Urinary bladder (tissue), 4 donors: ENCODE results near the gene MACF1. TPM values are rescaled to one million over a fixed set of nuclear protein-coding genes. Genes with fewer than 3 reads are reported as not detected.

Experiments
- DNase-seq: peaks from one replicate; pipeline ENCODE4 v3.0.0-alpha.2; 2015; ENCODE audit errors: extremely low spot score
- H3K27ac ChIP-seq: one replicate; pipeline ENCODE4 v1.5.1; 2013; ENCODE audit warnings: low read depth, mild to moderate bottlenecking, moderate library complexity
- H3K36me3 ChIP-seq: one replicate; pipeline ENCODE4 v1.6.1; 2013; ENCODE audit warnings: mild to moderate bottlenecking, moderate library complexity; ENCODE audit not compliant: insufficient read depth
- H3K4me1 ChIP-seq: one replicate; pipeline ENCODE4 v1.6.1; 2013; ENCODE audit warnings: mild to moderate bottlenecking, moderate library complexity; ENCODE audit not compliant: insufficient read depth
- H3K4me3 ChIP-seq: one replicate; pipeline ENCODE4 v1.5.1; 2013; ENCODE audit warnings: low read depth, low read length
- WGBS: extraction: QIAGEN DNeasy Blood & Tissue Kit; methylation state at CpG from one replicate; pipeline ENCODE4 v1.1.7; 2013; 5-methylcytosine and 5-hydroxymethylcytosine counted together
- polyA plus RNA-seq: library from polyadenylated mRNA; stranded (reverse); fragments of 200-250 nt; gene quantifications from one replicate; pipeline ENCODE4 v1.2.3, GENCODE V29; 2013
- total RNA-seq: library from RNA; depleted of rRNA; stranded (reverse); fragments of >200 nt; gene quantifications from one replicate; pipeline ENCODE4 v1.2.3, GENCODE V29; 2014
- donor health status: healthy with polysubstance abuse.
- donor health status: healthy.

MACF1 gene
- total and polyA plus RNA-seq, 2 donors, result 93.0 to 476 TPM

DNA sequence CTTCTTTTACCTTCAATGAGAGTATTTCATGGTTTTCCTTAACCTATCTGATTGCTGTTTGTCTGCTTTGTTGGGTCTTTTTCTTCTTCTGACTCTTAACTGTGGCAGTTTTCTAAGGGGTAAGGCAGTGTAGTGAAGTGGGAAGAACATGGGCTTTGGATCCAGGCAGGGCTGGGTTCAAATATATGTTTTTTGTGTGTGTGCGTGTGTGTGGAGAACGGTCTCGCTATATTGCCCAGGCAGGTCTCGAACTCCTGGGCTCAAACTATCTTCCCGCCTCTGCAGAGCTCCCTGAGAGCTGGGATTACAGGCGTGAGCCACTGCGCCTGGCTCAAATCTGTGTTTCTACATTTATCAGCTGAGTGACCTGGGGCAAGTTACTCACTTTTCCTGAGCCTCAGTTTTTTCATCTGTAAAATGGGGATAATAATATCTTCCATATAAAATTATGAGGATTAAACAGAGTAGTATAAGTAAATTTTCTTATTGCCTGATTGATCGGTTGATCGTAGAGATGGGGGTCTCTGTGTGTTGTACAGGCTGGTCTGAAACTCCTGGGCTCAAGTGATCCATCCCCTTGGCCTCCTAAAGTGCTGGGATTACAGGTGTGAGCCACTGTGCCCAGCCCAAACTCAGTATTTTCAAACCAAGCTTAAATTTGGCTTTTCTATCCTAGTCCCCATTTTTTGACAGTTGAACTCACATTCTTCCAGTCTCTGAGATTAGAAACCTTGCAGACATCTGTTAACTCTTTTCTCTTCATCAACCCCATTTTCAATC, 36.0 kb upstream of the MACF1 start:
- no peak overlapping the region for H3K4me3 ChIP-seq
- no peaks in the 10 kb centered on the region for H3K36me3 ChIP-seq
- H3K27ac ChIP-seq, result no peak overlapping the region
- 98% methylated on average over 9 of the region's 9 CpGs for WGBS
- DNase-seq, result no peak
- no peaks in the 10 kb centered on the region for H3K4me1 ChIP-seq

DNA sequence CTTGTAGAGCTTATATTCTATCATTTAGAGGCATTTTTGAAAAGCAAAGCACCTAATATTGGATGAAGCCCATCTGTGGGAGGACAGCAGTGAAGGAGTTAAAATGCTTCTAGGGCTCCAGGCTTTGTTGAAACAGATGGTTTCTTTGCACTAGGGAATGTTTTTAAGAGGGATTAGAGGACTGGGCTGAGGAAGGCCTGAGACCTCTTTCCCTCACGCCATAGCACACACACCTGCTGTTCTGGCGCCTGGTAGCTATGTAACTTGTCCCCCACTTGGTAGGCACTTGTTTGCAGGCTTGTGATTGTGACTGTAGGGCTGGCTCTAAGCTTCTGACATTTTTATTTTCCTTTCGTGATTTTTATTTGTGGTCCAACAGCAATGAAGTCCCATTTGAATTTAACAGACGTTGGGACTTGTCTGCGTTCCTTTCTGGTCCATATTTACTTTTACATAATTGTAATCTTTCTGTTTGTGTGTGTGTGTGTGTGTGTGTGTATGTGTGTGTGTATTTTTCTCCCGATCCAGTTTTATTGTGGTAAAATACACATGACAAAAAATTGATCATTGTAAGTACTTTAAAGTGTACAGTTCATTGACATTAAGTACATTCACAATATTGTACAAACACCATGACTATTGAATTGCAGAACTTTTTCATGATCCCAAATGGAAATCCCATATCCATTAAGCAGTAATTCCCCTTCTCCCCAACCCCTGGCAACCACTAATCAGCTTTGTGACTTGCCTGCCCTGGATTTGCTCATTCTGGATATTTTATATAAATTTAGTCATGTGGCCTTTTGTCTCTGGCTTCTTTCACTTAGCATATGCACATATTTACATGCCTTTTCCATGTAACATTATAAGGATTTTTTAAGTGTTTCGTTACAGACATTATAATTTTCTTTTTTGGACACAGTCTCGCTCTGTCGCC, 33.5 kb upstream of the MACF1 start:
- WGBS, result 66% methylated on average over 9 of the region's 9 CpGs
- no peak overlapping the region for H3K27ac ChIP-seq
- H3K36me3 ChIP-seq, result no peaks in the 10 kb centered on the region
- peaks cover 2% of the 10 kb centered on the region for H3K4me1 ChIP-seq
- no peak for DNase-seq
- no peak overlapping the region for H3K4me3 ChIP-seq

DNA sequence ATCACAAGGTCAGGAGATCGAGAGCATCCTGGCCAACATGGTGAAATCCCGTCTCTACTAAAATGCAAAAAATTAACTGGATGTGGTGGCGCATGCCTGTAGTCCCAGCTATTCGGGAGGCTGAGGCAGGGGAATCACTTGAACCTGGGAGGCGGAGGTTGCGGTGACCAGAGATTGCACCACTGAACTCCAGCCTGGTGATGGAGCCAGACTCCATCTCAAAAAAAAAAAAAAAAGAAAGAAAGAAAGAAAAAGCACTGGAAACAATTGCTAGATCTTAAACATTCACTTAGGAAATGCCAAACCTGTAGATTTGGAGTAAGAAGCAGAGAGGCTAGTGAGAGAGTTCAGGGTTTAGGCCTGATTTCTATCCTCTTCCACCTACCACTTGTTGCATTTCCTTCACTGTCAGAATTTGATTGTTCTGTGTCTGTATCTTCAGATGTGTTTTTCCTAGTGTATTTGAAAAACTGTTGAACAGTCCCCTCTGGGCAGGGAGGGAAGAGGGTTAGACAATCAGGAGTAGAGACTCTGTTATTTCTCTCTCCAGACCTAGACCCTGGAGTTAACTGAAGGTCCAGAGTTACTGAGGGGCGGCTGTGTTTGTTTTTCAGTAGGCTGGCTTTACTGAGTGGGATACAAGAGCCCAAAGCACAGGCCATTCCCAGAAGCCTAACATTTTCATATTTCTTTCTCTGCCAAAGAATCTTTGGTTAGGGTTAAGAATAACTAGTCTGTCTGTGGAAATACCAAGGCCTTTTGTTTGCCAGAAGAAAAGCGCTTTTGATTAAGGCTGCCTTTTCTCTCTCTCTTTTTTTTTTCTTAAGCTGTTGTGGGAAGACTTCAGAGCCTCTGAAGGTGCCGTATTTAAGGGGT, 31.1 kb upstream of the MACF1 start:
- H3K4me1 ChIP-seq, result peaks cover 2% of the 10 kb centered on the region
- 75% methylated on average over 9 of the region's 9 CpGs for WGBS
- no peak overlapping the region for H3K4me3 ChIP-seq
- H3K27ac ChIP-seq, result peak overlapping the region; percentile 50
- no peak for DNase-seq
- no peaks in the 10 kb centered on the region for H3K36me3 ChIP-seq

DNA sequence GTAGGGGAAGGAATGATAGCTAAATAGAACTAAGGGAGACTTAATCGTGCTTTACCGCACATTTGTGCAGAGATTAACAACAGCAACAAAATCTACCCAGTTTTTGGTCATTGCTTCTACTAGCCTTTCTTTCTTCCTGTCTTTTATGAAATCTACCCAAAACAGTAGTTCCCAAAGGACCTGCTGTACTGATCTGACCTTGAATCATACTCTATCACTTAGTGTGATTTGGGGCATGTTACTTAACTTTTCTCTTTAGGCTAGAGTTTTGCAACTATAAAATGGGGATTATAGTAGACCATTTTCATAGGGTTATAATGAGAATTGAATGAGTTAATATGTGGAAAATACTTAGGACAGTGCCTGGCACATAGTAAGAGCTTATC, 30.5 kb upstream of the MACF1 start:
- H3K4me3 ChIP-seq, result no peak overlapping the region
- H3K4me1 ChIP-seq, result peaks cover 5% of the 10 kb centered on the region
- DNase-seq, result no peak
- H3K27ac ChIP-seq, result peak overlapping the region; percentile 50
- no peaks in the 10 kb centered on the region for H3K36me3 ChIP-seq
- 30% methylated on average over 2 of the region's 2 CpGs for WGBS

DNA sequence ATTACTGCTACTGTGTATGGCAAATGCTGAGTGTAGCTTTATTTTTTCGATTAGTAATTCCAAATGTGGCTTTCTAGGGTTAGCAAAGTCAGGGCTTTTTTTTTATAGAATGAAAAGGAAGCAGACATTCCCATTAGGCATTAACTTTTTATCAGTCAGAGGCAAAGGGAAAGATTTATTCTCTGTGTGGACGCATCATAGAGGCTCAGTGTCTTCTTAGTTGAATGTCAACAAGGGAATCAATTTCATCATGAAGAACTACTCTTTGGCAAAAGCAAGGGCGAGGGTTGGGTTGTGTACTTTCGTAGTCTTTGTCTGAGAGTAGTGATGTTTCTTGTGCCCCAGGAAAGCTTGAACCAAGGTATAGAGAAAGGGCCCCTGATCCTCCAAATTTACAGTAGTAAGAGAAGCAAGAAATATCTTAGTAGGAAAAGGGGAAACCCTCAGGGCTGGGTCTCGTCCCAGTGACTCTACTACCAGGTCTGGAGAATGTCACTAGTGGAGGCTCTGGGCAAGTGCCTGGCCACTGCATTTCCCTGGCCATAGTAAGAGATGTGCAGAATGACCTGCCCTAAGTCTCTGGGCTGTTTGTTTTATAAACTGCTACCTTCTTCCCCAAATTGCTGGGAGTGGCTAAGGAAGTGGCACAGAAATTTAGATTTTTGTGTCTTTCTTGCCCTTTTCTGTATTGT, 30.0 kb upstream of the MACF1 start:
- Histone ChIP-seq H3K27ac (no peak overlapping the region), H3K36me3 (no peaks in the 10 kb centered on the region), H3K4me1 (peaks cover 7% of the 10 kb centered on the region), H3K4me3 (no peak overlapping the region)
- DNase-seq, result no peak
- WGBS, result 31% methylated on average over 5 of the region's 5 CpGs

DNA sequence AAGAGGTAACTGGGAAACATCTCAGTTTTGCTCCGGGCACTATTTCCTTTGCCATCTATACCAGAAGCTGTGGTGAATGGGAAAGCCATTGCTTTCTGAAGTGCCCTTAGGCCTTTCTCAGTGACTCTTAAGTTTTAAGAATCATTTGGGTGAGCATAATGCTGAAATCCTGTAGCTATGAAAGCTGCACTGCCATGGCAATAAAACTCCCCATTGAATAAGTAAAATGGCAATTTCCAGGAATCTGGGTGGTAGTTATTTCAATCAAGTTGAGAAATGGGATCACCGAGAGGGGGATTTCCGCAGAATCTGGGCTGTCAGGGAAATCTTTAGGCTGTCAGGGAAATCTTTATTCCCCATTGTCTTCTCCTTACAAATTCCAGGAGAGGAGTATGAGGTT, 26.8 kb upstream of the MACF1 start:
- 94% methylated on average over 3 of the region's 3 CpGs for WGBS
- H3K36me3 ChIP-seq, result no peaks in the 10 kb centered on the region
- peak overlapping the region; percentile 18 for H3K27ac ChIP-seq
- peaks cover 7% of the 10 kb centered on the region for H3K4me1 ChIP-seq
- no peak overlapping the region for H3K4me3 ChIP-seq
- no peak for DNase-seq

DNA sequence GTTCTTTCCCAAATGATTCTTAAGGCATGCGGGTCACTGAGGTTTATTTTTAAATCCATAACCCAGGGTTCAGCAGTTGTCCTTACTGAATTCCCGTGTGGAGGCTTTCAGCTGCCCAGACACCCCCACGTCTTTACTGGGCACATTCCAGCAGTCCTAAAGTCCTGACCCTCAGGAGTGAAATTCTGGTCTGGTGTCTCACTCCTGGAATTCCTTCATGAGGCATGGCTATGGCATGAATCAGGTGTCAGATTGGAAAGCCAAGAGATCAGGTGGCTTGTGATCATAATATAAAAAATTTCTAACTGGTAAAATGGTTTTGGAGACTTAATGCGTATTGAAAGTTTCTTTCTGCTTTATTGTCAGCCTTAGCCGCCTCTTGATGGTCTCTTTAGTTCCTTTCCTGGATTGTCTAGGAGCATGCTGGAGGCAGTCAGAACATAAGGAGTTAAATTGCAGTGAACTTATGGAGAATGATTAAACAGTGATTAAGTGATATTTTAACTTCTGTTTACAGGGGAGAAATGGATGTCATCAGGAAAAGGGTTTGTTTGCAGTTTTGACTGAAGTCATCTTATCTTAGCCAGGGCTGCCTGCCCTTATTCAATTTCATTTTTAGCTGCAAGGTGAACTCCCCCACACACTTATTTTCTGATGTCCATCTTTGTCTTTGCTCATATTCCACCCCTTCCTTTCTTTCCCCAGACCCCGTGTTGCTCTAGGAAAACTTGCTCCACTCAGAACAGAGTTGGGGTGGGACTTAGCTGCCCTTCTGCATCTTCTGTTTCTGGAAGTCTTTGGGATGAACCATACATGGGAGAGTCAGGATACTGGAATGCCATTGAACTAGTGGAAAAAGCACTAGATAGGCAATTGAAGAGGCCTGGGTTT, 25.7 kb upstream of the MACF1 start:
- Histone ChIP-seq H3K36me3 (no peaks in the 10 kb centered on the region), H3K27ac (no peak overlapping the region), H3K4me1 (peaks cover 7% of the 10 kb centered on the region), H3K4me3 (no peak overlapping the region)
- DNase-seq, result no peak
- WGBS, result 52% methylated on average over 6 of the region's 6 CpGs

DNA sequence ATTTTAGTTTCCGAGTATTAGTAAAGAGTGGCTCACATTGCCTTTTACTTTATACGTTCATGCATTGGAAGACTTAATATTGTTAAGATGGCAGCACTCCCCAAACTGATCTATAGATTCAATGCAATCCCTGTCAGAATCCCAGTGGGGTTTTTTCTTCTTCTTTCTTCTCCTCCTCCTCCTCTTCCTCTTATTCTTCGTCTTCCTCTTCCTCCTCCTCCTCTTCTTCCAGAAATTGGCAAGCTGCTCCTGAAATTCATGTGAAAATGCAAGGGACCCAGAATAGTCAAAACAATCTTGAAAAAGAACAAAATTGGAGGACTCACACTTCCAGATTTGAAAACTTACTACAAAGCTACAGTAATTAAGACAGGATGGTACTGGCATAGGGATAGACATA, 23.2 kb upstream of the MACF1 start:
- H3K4me3 ChIP-seq, result no peak overlapping the region
- no peak overlapping the region for H3K27ac ChIP-seq
- no peak for DNase-seq
- WGBS, result 60% methylated on average over 3 of the region's 3 CpGs
- peaks cover 5% of the 10 kb centered on the region for H3K4me1 ChIP-seq
- H3K36me3 ChIP-seq, result no peaks in the 10 kb centered on the region

DNA sequence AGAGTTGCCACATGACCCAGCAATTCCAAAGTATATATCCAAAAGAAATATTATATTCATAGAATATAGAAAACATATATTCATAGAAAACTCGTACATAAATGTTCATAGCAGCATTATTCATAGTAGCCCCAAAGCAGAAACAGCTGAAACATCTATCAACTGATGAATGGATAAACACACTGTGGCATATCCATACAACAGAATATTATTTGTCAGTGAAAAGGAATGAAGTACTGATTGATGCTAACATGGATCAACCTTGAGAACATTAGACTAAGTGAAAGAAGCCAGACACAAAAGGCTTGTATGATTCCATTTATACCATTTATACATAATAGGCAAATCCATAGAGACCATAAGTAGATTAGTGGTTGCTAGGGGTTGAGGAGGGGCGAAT, 21.7 kb upstream of the MACF1 start:
- Histone ChIP-seq H3K4me1 (peaks cover 5% of the 10 kb centered on the region), H3K36me3 (no peaks in the 10 kb centered on the region), H3K4me3 (no peak overlapping the region), H3K27ac (no peak overlapping the region)
- WGBS, result 94% methylated on average over 2 of the region's 2 CpGs
- DNase-seq, result no peak

DNA sequence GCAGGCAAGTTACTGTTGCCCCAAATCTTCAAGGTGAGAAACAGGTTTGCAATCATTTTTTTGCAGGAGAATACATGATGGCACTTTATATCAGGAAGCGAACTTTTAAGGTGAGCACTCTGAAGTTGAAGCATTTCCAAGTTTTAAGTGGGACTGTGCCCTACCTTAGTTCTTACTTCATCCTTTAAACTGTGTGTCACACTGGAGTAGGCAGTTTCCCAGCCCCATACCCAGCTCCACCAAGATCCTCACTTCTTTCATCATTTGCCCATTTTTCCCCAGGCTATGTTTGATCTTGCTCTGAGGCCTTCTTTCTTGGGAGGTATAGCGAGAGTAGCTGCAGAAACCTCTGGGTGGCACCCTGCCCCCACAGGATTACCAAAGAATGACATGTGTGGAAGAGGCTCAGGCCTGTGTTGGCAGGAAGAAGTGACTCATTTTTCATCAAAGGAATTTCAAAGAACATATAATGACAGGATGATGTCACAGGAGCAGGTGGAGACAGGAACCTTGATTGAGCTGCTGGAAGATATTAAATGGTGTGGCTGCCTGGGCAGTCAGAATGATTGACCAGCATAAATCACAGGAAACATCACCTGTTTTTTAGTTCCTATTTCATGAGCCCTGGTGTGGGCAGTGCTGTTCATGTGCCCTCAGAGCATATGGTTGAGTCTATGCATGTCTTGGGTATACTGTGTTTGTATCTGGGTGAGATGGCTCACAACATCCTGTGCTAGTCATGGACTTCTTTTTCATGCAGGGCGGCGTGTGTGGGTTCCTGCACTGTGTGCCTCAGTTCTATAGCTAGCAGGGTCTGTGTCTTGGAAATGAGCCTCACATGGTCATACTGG, 20.8 kb upstream of the MACF1 start:
- WGBS, result 85% methylated on average over 4 of the region's 4 CpGs
- no peak overlapping the region for H3K27ac ChIP-seq
- DNase-seq, result no peak
- no peak overlapping the region for H3K4me3 ChIP-seq
- peaks cover 3% of the 10 kb centered on the region for H3K4me1 ChIP-seq
- H3K36me3 ChIP-seq, result no peaks in the 10 kb centered on the region

DNA sequence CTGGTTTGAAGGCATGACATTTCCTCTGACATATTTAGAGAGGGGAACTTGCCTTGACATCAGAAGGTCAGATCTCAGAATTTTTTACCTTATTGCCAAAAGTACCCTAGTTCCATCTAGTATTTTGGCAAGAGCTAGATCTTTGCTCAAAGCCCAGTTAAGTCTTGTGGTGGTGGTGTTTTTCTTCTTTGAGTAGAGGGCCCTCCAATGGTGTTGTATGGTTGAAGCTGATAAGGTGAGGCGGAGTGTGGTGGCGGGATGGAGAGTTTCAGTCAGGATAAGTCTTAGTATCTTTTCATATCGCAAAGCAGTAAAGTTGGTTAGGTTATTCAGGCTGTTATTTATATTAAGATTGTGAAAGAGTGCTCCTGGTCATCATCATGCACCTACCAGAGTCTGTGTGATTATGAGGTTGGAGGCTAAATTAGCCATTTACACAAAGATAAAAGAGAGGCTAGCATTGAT, 20.1 kb upstream of the MACF1 start:
- Histone ChIP-seq H3K36me3 (no peaks in the 10 kb centered on the region), H3K4me3 (no peak overlapping the region), H3K27ac (no peak overlapping the region), H3K4me1 (no peaks in the 10 kb centered on the region)
- no peak for DNase-seq
- 67% methylated on average over 3 of the region's 3 CpGs for WGBS
